ENCODE measurements around the gene KRTDAP.

KRTDAP gene

GRCh38 chr19:35490364-35490763, at the start of gene KRTDAP:
KRTDAP (minus strand) TSS chr19:35490464; CDS start chr19:35490442, 22 bp downstream.
- H3K4me3 ChIP-seq (ENCODE audit: control insufficient read depth, low read depth, low read length) = no peak within 1 kb of the TSS
- DNase-seq (ENCODE audit: low read depth) = no peak
- TF ChIP-seq CTCF (IDR thresholded peaks at IDR 0.05; ENCODE audit: control insufficient read depth, insufficient read depth, low read depth, low read length, missing control alignments) = no peak

GRCh38 chr19:35539850-35540249, 49.6 kb upstream of the KRTDAP start:
- TF ChIP-seq CTCF (IDR thresholded peaks at IDR 0.05; ENCODE audit: control insufficient read depth, insufficient read depth, low read depth, low read length, missing control alignments) = no peak
- DNase-seq (ENCODE audit: low read depth) = no peak
- no peak overlapping the region for H3K4me3 ChIP-seq (ENCODE audit: control insufficient read depth, low read depth, low read length)

GRCh38 chr19:35539314-35539713, 49.0 kb upstream of the KRTDAP start:
- TF ChIP-seq CTCF (IDR thresholded peaks at IDR 0.05; ENCODE audit: control insufficient read depth, insufficient read depth, low read depth, low read length, missing control alignments) = no peak
- DNase-seq (ENCODE audit: low read depth) = no peak

GRCh38 chr19:35534803-35535480, 44.7 kb upstream of the KRTDAP start:
- no peak for TF ChIP-seq CTCF (IDR thresholded peaks at IDR 0.05; ENCODE audit: control insufficient read depth, insufficient read depth, low read depth, low read length, missing control alignments)

More at GRCh38 chr19:35539314-35539713, 49.0 kb upstream of the KRTDAP start:
- no peak overlapping the region for H3K4me3 ChIP-seq (ENCODE audit: control insufficient read depth, low read depth, low read length)

GRCh38 chr19:35533822-35534392, 43.6 kb upstream of the KRTDAP start:
- H3K4me3 ChIP-seq (ENCODE audit: control insufficient read depth, low read depth, low read length) = no peak overlapping the region; the same call in 1 of the 2 replicates
- no peak for DNase-seq (ENCODE audit: low read depth)
- no peak for TF ChIP-seq CTCF (IDR thresholded peaks at IDR 0.05; ENCODE audit: control insufficient read depth, insufficient read depth, low read depth, low read length, missing control alignments)

More at GRCh38 chr19:35534803-35535480, 44.7 kb upstream of the KRTDAP start:
- H3K4me3 ChIP-seq (ENCODE audit: control insufficient read depth, low read depth, low read length) = no peak overlapping the region
- DNase-seq (ENCODE audit: low read depth) = no peak

GRCh38 chr19:35533201-35533821, 43.0 kb upstream of the KRTDAP start, which contains the start of gene GAPDHS:
GAPDHS (plus strand) TSS chr19:35533456; CDS start chr19:35533528, 72 bp downstream.
- no peak for TF ChIP-seq CTCF (IDR thresholded peaks at IDR 0.05; ENCODE audit: control insufficient read depth, insufficient read depth, low read depth, low read length, missing control alignments)
- H3K4me3 ChIP-seq (ENCODE audit: control insufficient read depth, low read depth, low read length) = no peak within 1 kb of the TSS; the same call in 1 of the 2 replicates
- DNase-seq (ENCODE audit: low read depth) = no peak

Data from AG09309 (cell line).